Measurements from ENCODE around the gene PLCD3. TPM values are rescaled to one million over a fixed set of nuclear protein-coding genes. Genes with fewer than 3 reads are reported as not detected.

PLCD3 gene, protein sequence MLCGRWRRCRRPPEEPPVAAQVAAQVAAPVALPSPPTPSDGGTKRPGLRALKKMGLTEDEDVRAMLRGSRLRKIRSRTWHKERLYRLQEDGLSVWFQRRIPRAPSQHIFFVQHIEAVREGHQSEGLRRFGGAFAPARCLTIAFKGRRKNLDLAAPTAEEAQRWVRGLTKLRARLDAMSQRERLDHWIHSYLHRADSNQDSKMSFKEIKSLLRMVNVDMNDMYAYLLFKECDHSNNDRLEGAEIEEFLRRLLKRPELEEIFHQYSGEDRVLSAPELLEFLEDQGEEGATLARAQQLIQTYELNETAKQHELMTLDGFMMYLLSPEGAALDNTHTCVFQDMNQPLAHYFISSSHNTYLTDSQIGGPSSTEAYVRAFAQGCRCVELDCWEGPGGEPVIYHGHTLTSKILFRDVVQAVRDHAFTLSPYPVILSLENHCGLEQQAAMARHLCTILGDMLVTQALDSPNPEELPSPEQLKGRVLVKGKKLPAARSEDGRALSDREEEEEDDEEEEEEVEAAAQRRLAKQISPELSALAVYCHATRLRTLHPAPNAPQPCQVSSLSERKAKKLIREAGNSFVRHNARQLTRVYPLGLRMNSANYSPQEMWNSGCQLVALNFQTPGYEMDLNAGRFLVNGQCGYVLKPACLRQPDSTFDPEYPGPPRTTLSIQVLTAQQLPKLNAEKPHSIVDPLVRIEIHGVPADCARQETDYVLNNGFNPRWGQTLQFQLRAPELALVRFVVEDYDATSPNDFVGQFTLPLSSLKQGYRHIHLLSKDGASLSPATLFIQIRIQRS
- 151 to 229 TPM (median 208 TPM) in 5 replicates for total RNA-seq (2022; extraction: Qiagen RNA extraction; ENCODE audit: low read depth)

GRCh38 chr17:45132320-45132571 lies at the start of gene PLCD3:
TSS of gene PLCD3 (minus strand) at chr17:45132515. CDS start at chr17:45132410, 105 bp downstream.

GRCh38 chr17:45161288-45162024 lies 29.1 kb upstream of the PLCD3 start, which contains the start of gene HEXIM2:
TSS of gene HEXIM2 (plus strand) at chr17:45161875. CDS start at chr17:45162794, 919 bp downstream.

GRCh38 chr17:45148183-45149036 lies 16.1 kb upstream of the PLCD3 start, which contains the start of gene HEXIM1:
TSS of gene HEXIM1 (plus strand) at chr17:45148475. CDS start at chr17:45149191, 716 bp downstream.

DNA sequence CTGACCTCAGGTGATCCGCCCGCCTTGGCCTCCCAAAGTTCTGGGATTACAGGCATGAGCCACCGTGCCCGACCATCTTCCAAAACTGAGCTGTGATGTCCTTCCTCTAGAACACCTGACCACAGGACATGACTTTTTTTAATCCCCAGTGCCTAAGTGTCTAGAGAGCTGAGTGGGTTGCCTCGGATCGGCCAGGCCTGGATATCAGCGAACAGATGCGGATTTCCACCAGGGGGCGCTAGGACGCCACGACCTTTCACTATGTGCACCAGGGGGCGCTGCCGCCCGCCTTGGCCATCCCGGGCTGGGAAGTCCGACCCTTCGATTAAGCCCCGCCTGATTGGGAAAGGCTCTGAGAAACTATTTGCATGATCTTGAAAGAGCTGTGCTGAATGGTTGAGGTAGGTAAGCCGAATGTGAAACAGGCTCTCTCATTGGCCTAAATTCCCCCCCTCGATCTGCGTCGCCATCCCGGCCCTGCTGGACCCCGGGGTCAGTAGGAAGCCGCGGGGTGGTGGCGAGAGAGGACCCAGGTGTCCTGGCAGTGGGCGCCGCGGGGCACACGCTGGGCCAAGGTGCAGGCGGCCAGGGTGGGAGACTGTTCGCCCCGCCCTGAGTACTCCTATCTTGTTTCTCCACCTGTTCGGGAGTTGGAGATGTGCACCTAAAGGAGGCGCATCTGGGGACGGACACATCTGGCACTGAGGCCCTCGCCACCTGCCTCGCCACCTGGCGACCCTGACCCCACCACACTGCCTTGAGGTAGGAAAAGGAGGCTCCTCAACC lies 3.1 kb upstream of the PLCD3 start, which contains the start of gene ACBD4:
ACBD4 (plus strand) TSS at position 496 of the 786 bp plus-strand sequence. CDS start 458 bp downstream, outside the sequence.

GRCh38 chr17:45060797-45061605 lies 71.3 kb downstream of the PLCD3 start, which contains the start of gene NMT1:
TSS of gene NMT1 (plus strand) at chr17:45061317. CDS start at chr17:45061330, 13 bp downstream.

Other genes with a start within 250 kb of the PLCD3 start
- 140 to 187 TPM (median 159 TPM) in 5 replicates for gene EFTUD2, start 233.1 kb downstream of the PLCD3 start, total RNA-seq (2022; extraction: Qiagen RNA extraction; ENCODE audit: low read depth)
- gene GFAP, start 217.0 kb downstream of the PLCD3 start, total RNA-seq (2022; extraction: Qiagen RNA extraction; ENCODE audit: low read depth) = 0.29 to 1.3 TPM (median 0.61 TPM) in 5 replicates
- gene KIF18B, start 184.7 kb downstream of the PLCD3 start, total RNA-seq (2022; extraction: Qiagen RNA extraction; ENCODE audit: low read depth) = 27.9 to 41.2 TPM (median 36.3 TPM) in 5 replicates
- 15.6 to 36.2 TPM (median 31.7 TPM) in 5 replicates for gene C1QL1, start 164.2 kb downstream of the PLCD3 start, total RNA-seq (2022; extraction: Qiagen RNA extraction; ENCODE audit: low read depth)
- 15.9 to 22.3 TPM (median 20.5 TPM) in 5 replicates for gene DCAKD, start 80.9 kb downstream of the PLCD3 start, total RNA-seq (2022; extraction: Qiagen RNA extraction; ENCODE audit: low read depth)
- 163 to 409 TPM (median 178 TPM) in 5 replicates for gene NMT1, start 71.2 kb downstream of the PLCD3 start, total RNA-seq (2022; extraction: Qiagen RNA extraction; ENCODE audit: low read depth)
- 5.6 to 8.8 TPM (median 8.2 TPM) in 5 replicates for gene ACBD4, start 3.2 kb upstream of the PLCD3 start, total RNA-seq (2022; extraction: Qiagen RNA extraction; ENCODE audit: low read depth)
- gene HEXIM1, start 16.0 kb upstream of the PLCD3 start, total RNA-seq (2022; extraction: Qiagen RNA extraction; ENCODE audit: low read depth) = 42.2 to 49.3 TPM (median 47.7 TPM) in 5 replicates
- 13.3 to 17.1 TPM (median 15.6 TPM) in 5 replicates for gene HEXIM2, start 29.4 kb upstream of the PLCD3 start, total RNA-seq (2022; extraction: Qiagen RNA extraction; ENCODE audit: low read depth)
- 28.2 to 37.3 TPM (median 34.6 TPM) in 5 replicates for gene FMNL1, start 89.4 kb upstream of the PLCD3 start, total RNA-seq (2022; extraction: Qiagen RNA extraction; ENCODE audit: low read depth)
- gene SPATA32, start 129.6 kb upstream of the PLCD3 start, total RNA-seq (2022; extraction: Qiagen RNA extraction; ENCODE audit: low read depth) = 0.09 to 0.31 TPM (median 0.13 TPM) in 5 replicates
- gene MAP3K14, start 184.5 kb upstream of the PLCD3 start, total RNA-seq (2022; extraction: Qiagen RNA extraction; ENCODE audit: low read depth) = 40.8 to 74.6 TPM (median 57.2 TPM) in 5 replicates

All from A549 treated with RU486 at 1 μM for 4 hours (cell line).